HepG2 (cell line): Measurements from ENCODE around the gene DAZAP1. TPM values are rescaled to one million over a fixed set of nuclear protein-coding genes. Genes with fewer than 3 reads are reported as not detected.

Experiments
- GABPA ChIP-seq, 2 experiments: IDR thresholded peaks; 2 replicates each; pipeline ENCODE4 v1.6.1; 2011 to 2016; ENCODE audit warnings: low read depth in 2 of 2, low read length in 1 of 2, missing biosample characterization in 1 of 2, missing genetic modification characterization in 1 of 2
- GFI1 ChIP-seq: sonication (generic); formaldehyde crosslinking; IDR thresholded peaks from 2 replicates; pipeline ENCODE4 v1.5.0; 2020; ENCODE audit warnings: missing genetic modification reagents, mild to moderate bottlenecking, borderline replicate concordance
- LCORL ChIP-seq, 2 experiments: fragments of 450-650 bp in 1 of 2; sonication (generic) in 1 of 2; formaldehyde crosslinking in 1 of 2; IDR thresholded peaks; 2 replicates each; pipeline versions ENCODE4 v1.5.0 to v1.6.1; 2017 to 2020; ENCODE audit warnings: antibody characterized with exemption in 1 of 2, missing genetic modification reagents in 1 of 2
- MBD4 ChIP-seq: IDR thresholded peaks from 2 replicates; pipeline ENCODE4 v1.6.1; 2012; ENCODE audit warnings: low read length, inconsistent platforms, borderline replicate concordance
- MEIS2 ChIP-seq: sonication (generic); formaldehyde crosslinking; IDR thresholded peaks from 2 replicates; pipeline ENCODE4 v1.9.0; 2021; ENCODE audit warnings: mild to moderate bottlenecking, missing genetic modification reagents
- NCOR1 ChIP-seq: fragments of 200-600 bp; sonication (generic); IDR thresholded peaks from 2 replicates; pipeline ENCODE4 v1.7.0; 2017; ENCODE audit warnings: antibody characterized with exemption, low read length, borderline replicate concordance
- PRMT3 ChIP-seq: sonication (generic); formaldehyde crosslinking; IDR thresholded peaks from 2 replicates; pipeline ENCODE4 v1.8.1; 2022; ENCODE audit warnings: low read depth, mild to moderate bottlenecking, moderate library complexity, missing genetic modification reagents, borderline replicate concordance
- SOX13 ChIP-seq, 3 experiments: fragments of 450-650 bp in 1 of 3; sonication (generic) in 1 of 3; formaldehyde crosslinking in 1 of 3; IDR thresholded peaks in 2 of 3; conservative IDR thresholded peaks in 1 of 3; 2 replicates each; pipeline versions ENCODE4 v1.5.0 to v1.6.1; 2016 to 2020; ENCODE audit warnings: antibody characterized with exemption in 1 of 3, mild to moderate bottlenecking in 1 of 3, missing compliant biosample characterization in 1 of 3, missing genetic modification reagents in 1 of 3, moderate library complexity in 1 of 3
- SRSF4 ChIP-seq: fragments of 200-400 bp; formaldehyde crosslinking; IDR thresholded peaks from one replicate; pipeline ENCODE4 v1.6.1; 2018; ENCODE audit warnings: mild to moderate bottlenecking, low read depth, low read length, moderate library complexity; ENCODE audit not compliant: poor library complexity, severe bottlenecking
- U2AF2 ChIP-seq: fragments of 200-400 bp; formaldehyde crosslinking; IDR thresholded peaks from 2 replicates; pipeline ENCODE4 v1.6.1; 2017; ENCODE audit warnings: low read depth, mild to moderate bottlenecking, low read length
- XBP1 ChIP-seq: sonication (generic); formaldehyde crosslinking; IDR thresholded peaks from 2 replicates; pipeline ENCODE4 v1.5.0; 2020; ENCODE audit warnings: missing genetic modification reagents
- ZNF256 ChIP-seq: sonication (generic); formaldehyde crosslinking; conservative IDR thresholded peaks from 2 replicates; pipeline ENCODE4 v1.4.0; 2020; ENCODE audit warnings: missing genetic modification reagents
- ZNF296 ChIP-seq: sonication (generic); formaldehyde crosslinking; conservative IDR thresholded peaks from 2 replicates; pipeline ENCODE4 v1.5.0; 2020; ENCODE audit warnings: mild to moderate bottlenecking, missing genetic modification reagents
- ZNF33B ChIP-seq: sonication (generic); formaldehyde crosslinking; IDR thresholded peaks from 2 replicates; pipeline ENCODE4 v1.5.1; 2020; ENCODE audit warnings: mild to moderate bottlenecking, missing genetic modification reagents
- ZNF34 ChIP-seq: sonication (generic); formaldehyde crosslinking; IDR thresholded peaks from 2 replicates; pipeline ENCODE4 v1.4.0; 2020; ENCODE audit warnings: mild to moderate bottlenecking, missing genetic modification reagents, borderline replicate concordance
- ZSCAN9 ChIP-seq: IDR thresholded peaks from 2 replicates; pipeline ENCODE4 v1.6.1; 2016; ENCODE audit warnings: borderline replicate concordance
- polyA plus RNA-seq, 8 experiments: library from polyadenylated mRNA; depleted of rRNA in 3 of 8; stranded (reverse) in 7 of 8; unstranded in 1 of 8; fragments of >200 nt; fragmentation: Illumina TruSeq in 4 of 8; extraction: Trizol in 4 of 8; gene quantifications; 2 replicates each; pipeline versions ENCODE4 v1.2.1 to v1.2.3, GENCODE V29; 2011 to 2016; ENCODE audit warnings: low read depth in 4 of 8, missing spikeins in 1 of 8, mixed read lengths in 1 of 8; ENCODE audit not compliant: insufficient read depth in 1 of 8
- total RNA-seq, 5 experiments: library from RNA; depleted of rRNA; stranded (reverse); fragments of >200 nt; fragmentation: Illumina TruSeq; extraction: Trizol; gene quantifications; 2 replicates each; pipeline ENCODE4 v1.2.3, GENCODE V29; 2016; ENCODE audit warnings: low read depth in 1 of 5
- TF ChIP-seq, protein P1 (sequence below): sonication (generic); formaldehyde crosslinking; IDR thresholded peaks from 2 replicates; pipeline ENCODE4 v1.5.0; 2020; ENCODE audit warnings: mild to moderate bottlenecking, missing genetic modification reagents
- TF ChIP-seq, protein P2 (sequence below): sonication (generic); formaldehyde crosslinking; IDR thresholded peaks from 2 replicates; pipeline ENCODE4 v1.4.0; 2020; ENCODE audit warnings: mild to moderate bottlenecking, missing genetic modification reagents

DAZAP1 gene
- total and polyA plus RNA-seq, 2 of the 13 experiments (the other 11 are each of a cell fraction or from before 2014, with no cell fraction given), result 63.3 to 79.2 TPM

DNA sequence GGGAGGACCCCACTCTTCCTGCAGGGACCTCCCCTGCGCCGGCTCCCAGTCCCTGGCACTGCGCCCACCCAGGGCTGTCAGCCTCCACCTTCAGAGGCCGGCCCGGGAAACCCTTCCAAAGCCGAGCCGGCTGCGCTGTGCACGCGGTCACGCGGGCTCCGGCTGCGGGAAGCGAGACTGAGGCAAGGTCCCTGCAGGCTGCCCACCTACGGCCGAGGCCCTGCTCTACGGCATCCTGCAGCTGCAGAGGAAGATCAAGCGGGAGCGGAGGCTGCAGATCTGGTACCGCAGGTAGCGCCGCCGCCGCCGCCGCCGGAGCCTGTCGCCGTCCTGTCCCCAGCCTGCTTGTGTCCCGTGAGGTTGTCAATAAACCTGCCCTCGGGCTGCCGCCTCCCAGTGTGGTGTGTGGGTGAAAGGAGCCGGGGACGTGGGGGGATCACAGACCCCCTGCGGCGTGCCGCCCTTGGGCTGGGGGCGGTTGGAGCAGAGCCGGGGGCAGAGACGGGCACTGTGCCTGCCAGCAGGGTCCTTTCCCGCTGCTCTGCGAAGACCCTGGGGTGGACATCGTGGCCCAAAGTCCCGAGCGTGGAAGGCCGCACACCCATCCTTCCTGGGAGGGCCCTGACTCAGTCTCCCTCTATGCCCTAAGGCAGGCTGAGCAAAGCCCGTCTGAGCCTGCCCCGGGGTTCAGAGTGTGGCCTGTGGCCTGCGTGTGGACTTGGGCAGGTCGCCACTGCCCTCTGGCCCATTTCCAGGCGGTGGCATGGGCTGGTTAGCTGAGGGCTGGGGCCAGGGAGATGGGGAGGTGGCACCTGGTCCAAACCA, 12.0 kb upstream of the DAZAP1 start (continued):
- TF ChIP-seq, protein P1, sequence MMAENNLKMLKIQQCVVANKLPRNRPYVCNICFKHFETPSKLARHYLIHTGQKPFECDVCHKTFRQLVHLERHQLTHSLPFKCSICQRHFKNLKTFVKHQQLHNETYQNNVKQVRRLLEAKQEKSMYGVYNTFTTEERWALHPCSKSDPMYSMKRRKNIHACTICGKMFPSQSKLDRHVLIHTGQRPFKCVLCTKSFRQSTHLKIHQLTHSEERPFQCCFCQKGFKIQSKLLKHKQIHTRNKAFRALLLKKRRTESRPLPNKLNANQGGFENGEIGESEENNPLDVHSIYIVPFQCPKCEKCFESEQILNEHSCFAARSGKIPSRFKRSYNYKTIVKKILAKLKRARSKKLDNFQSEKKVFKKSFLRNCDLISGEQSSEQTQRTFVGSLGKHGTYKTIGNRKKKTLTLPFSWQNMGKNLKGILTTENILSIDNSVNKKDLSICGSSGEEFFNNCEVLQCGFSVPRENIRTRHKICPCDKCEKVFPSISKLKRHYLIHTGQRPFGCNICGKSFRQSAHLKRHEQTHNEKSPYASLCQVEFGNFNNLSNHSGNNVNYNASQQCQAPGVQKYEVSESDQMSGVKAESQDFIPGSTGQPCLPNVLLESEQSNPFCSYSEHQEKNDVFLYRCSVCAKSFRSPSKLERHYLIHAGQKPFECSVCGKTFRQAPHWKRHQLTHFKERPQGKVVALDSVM (CRISPR knock-in tag), result peak; percentile 18; the same call in 1 of the 2 replicates
- TF ChIP-seq ZNF33B, result 0 out of 2 replicates have a peak, but pooled peaks have one; percentile 61
- TF ChIP-seq NCOR1, result no peak
- TF ChIP-seq MBD4, result no peak
- TF ChIP-seq GABPA (IDR thresholded peaks at IDR 0.05; ENCODE audit: low read depth, low read length), result no peak
- TF ChIP-seq GABPA (CRISPR knock-in tag; IDR thresholded peaks at IDR 0.05; ENCODE audit: low read depth), result no peak
- TF ChIP-seq, protein P2, sequence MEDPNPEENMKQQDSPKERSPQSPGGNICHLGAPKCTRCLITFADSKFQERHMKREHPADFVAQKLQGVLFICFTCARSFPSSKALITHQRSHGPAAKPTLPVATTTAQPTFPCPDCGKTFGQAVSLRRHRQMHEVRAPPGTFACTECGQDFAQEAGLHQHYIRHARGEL (CRISPR knock-in tag), result no peak
- peak; percentile 47 for TF ChIP-seq SRSF4
- no peak for TF ChIP-seq LCORL (IDR thresholded peaks at IDR 0.05)
- 0 out of 2 replicates have a peak, but pooled peaks have one; percentile 2 for TF ChIP-seq LCORL (CRISPR knock-in tag; IDR thresholded peaks at IDR 0.05)
- TF ChIP-seq GFI1 (CRISPR knock-in tag), result no peak
- no peak for TF ChIP-seq SOX13 (IDR thresholded peaks at IDR 0.05)
- TF ChIP-seq SOX13 (CRISPR knock-in tag; conservative IDR thresholded peaks at IDR 0.05 in 1 of 2, IDR thresholded peaks at IDR 0.05 in 1 of 2), result no peak
- TF ChIP-seq ZNF296, result peak; percentile 71; the same call in 1 of the 2 replicates
- TF ChIP-seq XBP1 (CRISPR knock-in tag), result no peak
- no peak for TF ChIP-seq MEIS2 (CRISPR knock-in tag)
- TF ChIP-seq ZNF34, result no peak
- no peak for TF ChIP-seq ZNF256 (CRISPR knock-in tag)
- no peak for TF ChIP-seq PRMT3 (CRISPR knock-in tag)
- TF ChIP-seq ZSCAN9 (CRISPR knock-in tag), result no peak
- TF ChIP-seq U2AF2, result no peak
